ENCODE data around the gene SLC16A4. TPM values are rescaled to one million over a fixed set of nuclear protein-coding genes. Genes with fewer than 3 reads are reported as not detected.
A peak's percentile ranks its signal among the peaks of the same experiment; 100 is the strongest.

The SLC16A4 gene
- polyA plus RNA-seq, 1 donor, result 47.1 TPM

- Histone ChIP-seq H3K4me1 (ENCODE audit: control insufficient read depth, insufficient read depth, low read length) (peaks cover 32% of the 10 kb centered on the region), H3K4me3 (ENCODE audit: low read length) (no peak overlapping the region), H3K27me3 (ENCODE audit: control insufficient read depth, insufficient read depth, low read length) (no peaks in the 10 kb centered on the region), H3K27ac (ENCODE audit: low read length) (peak overlapping the region; percentile 88), H3K9me3 (ENCODE audit: control insufficient read depth, low read depth, low read length) (peaks cover 2% of the 10 kb centered on the region), H3K36me3 (ENCODE audit: control insufficient read depth, insufficient read depth, low read length) (no peaks in the 10 kb centered on the region)
- peak; percentile 83 to 94 for DNase-seq
- WGBS (ENCODE audit: insufficient coverage, low lambda C conversion rate), result no CpG with 5 or more reads among the region's 3 CpGs
Measured at GRCh38 chr1:110393691-110394492, 3.1 kb upstream of the SLC16A4 start.

GRCh38 chr1:110393286-110393685, 2.5 kb upstream of the SLC16A4 start:
- no peaks in the 10 kb centered on the region for H3K36me3 ChIP-seq (ENCODE audit: control insufficient read depth, insufficient read depth, low read length)
- H3K27me3 ChIP-seq (ENCODE audit: control insufficient read depth, insufficient read depth, low read length), result no peaks in the 10 kb centered on the region
- H3K4me3 ChIP-seq (ENCODE audit: low read length), result no peak overlapping the region
- WGBS (ENCODE audit: insufficient coverage, low lambda C conversion rate), result 57% methylated on average over 1 of the region's 2 CpGs
- no peak for DNase-seq
- peak overlapping the region; percentile 88 for H3K27ac ChIP-seq (ENCODE audit: low read length)
- peaks cover 2% of the 10 kb centered on the region for H3K9me3 ChIP-seq (ENCODE audit: control insufficient read depth, low read depth, low read length)
- peaks cover 32% of the 10 kb centered on the region for H3K4me1 ChIP-seq (ENCODE audit: control insufficient read depth, insufficient read depth, low read length)

- WGBS (ENCODE audit: insufficient coverage, low lambda C conversion rate), result 81% methylated on average over 3 of the region's 6 CpGs
- peak overlapping the region; percentile 86 for H3K27ac ChIP-seq (ENCODE audit: low read length)
- peak; percentile 61 to 82 for DNase-seq
- no peaks in the 10 kb centered on the region for H3K27me3 ChIP-seq (ENCODE audit: control insufficient read depth, insufficient read depth, low read length)
- peaks cover 35% of the 10 kb centered on the region for H3K4me1 ChIP-seq (ENCODE audit: control insufficient read depth, insufficient read depth, low read length)
- H3K36me3 ChIP-seq (ENCODE audit: control insufficient read depth, insufficient read depth, low read length), result no peaks in the 10 kb centered on the region
- peak overlapping the region; percentile 43 for H3K4me3 ChIP-seq (ENCODE audit: low read length)
- no peaks in the 10 kb centered on the region for H3K9me3 ChIP-seq (ENCODE audit: control insufficient read depth, low read depth, low read length)
Measured at GRCh38 chr1:110390096-110390495, 730 bp downstream of the SLC16A4 start.

GRCh38 chr1:110387048-110387754, 3.6 kb downstream of the SLC16A4 start:
- Histone ChIP-seq H3K9me3 (ENCODE audit: control insufficient read depth, low read depth, low read length) (no peaks in the 10 kb centered on the region), H3K4me3 (ENCODE audit: low read length) (no peak overlapping the region), H3K36me3 (ENCODE audit: control insufficient read depth, insufficient read depth, low read length) (no peaks in the 10 kb centered on the region), H3K27ac (ENCODE audit: low read length) (no peak overlapping the region), H3K27me3 (ENCODE audit: control insufficient read depth, insufficient read depth, low read length) (no peaks in the 10 kb centered on the region), H3K4me1 (ENCODE audit: control insufficient read depth, insufficient read depth, low read length) (peaks cover 17% of the 10 kb centered on the region)
- WGBS (ENCODE audit: insufficient coverage, low lambda C conversion rate), result no CpG with 5 or more reads among the region's 1 CpG
- no peak for DNase-seq

- peaks cover 9% of the 10 kb centered on the region for H3K4me1 ChIP-seq (ENCODE audit: control insufficient read depth, insufficient read depth, low read length)
- H3K27ac ChIP-seq (ENCODE audit: low read length), result peak overlapping the region; percentile 59
- H3K9me3 ChIP-seq (ENCODE audit: control insufficient read depth, low read depth, low read length), result no peaks in the 10 kb centered on the region
- H3K4me3 ChIP-seq (ENCODE audit: low read length), result no peak overlapping the region
- peaks cover 6% of the 10 kb centered on the region for H3K36me3 ChIP-seq (ENCODE audit: control insufficient read depth, insufficient read depth, low read length)
- no peaks in the 10 kb centered on the region for H3K27me3 ChIP-seq (ENCODE audit: control insufficient read depth, insufficient read depth, low read length)
- DNase-seq, result no peak
- no CpG with 5 or more reads among the region's 1 CpG for WGBS (ENCODE audit: insufficient coverage, low lambda C conversion rate)
Measured at GRCh38 chr1:110385369-110385768, 5.5 kb downstream of the SLC16A4 start.

- H3K27ac ChIP-seq (ENCODE audit: low read length), result peak overlapping the region; percentile 59
- H3K4me1 ChIP-seq (ENCODE audit: control insufficient read depth, insufficient read depth, low read length), result peaks cover 9% of the 10 kb centered on the region
- no peaks in the 10 kb centered on the region for H3K27me3 ChIP-seq (ENCODE audit: control insufficient read depth, insufficient read depth, low read length)
- peak; percentile 40 to 86 for DNase-seq
- H3K36me3 ChIP-seq (ENCODE audit: control insufficient read depth, insufficient read depth, low read length), result peaks cover 9% of the 10 kb centered on the region
- no peak overlapping the region for H3K4me3 ChIP-seq (ENCODE audit: low read length)
- no peaks in the 10 kb centered on the region for H3K9me3 ChIP-seq (ENCODE audit: control insufficient read depth, low read depth, low read length)
- WGBS (ENCODE audit: insufficient coverage, low lambda C conversion rate), result no CpG with 5 or more reads among the region's 19 CpGs
Measured at GRCh38 chr1:110384581-110385321, 6.1 kb downstream of the SLC16A4 start.

- Histone ChIP-seq H3K36me3 (ENCODE audit: control insufficient read depth, insufficient read depth, low read length) (peaks cover 17% of the 10 kb centered on the region), H3K9me3 (ENCODE audit: control insufficient read depth, low read depth, low read length) (no peaks in the 10 kb centered on the region), H3K27me3 (ENCODE audit: control insufficient read depth, insufficient read depth, low read length) (no peaks in the 10 kb centered on the region), H3K27ac (ENCODE audit: low read length) (no peak overlapping the region), H3K4me1 (ENCODE audit: control insufficient read depth, insufficient read depth, low read length) (peaks cover 9% of the 10 kb centered on the region), H3K4me3 (ENCODE audit: low read length) (no peak overlapping the region)
- WGBS (ENCODE audit: insufficient coverage, low lambda C conversion rate), result no CpG with 5 or more reads among the region's 5 CpGs
- no peak for DNase-seq
Measured at GRCh38 chr1:110383251-110383990, 7.4 kb downstream of the SLC16A4 start.

- Histone ChIP-seq H3K27ac (ENCODE audit: low read length) (no peak overlapping the region), H3K9me3 (ENCODE audit: control insufficient read depth, low read depth, low read length) (no peaks in the 10 kb centered on the region), H3K36me3 (ENCODE audit: control insufficient read depth, insufficient read depth, low read length) (peaks cover 35% of the 10 kb centered on the region), H3K27me3 (ENCODE audit: control insufficient read depth, insufficient read depth, low read length) (no peaks in the 10 kb centered on the region), H3K4me3 (ENCODE audit: low read length) (no peak overlapping the region), H3K4me1 (ENCODE audit: control insufficient read depth, insufficient read depth, low read length) (peaks cover 9% of the 10 kb centered on the region)
- 93% methylated on average over 3 of the region's 10 CpGs for WGBS (ENCODE audit: insufficient coverage, low lambda C conversion rate)
- no peak for DNase-seq
Measured at GRCh38 chr1:110380672-110381283, 10.0 kb downstream of the SLC16A4 start.

GRCh38 chr1:110375490-110375889, 15.3 kb downstream of the SLC16A4 start:
- no peaks in the 10 kb centered on the region for H3K9me3 ChIP-seq (ENCODE audit: control insufficient read depth, low read depth, low read length)
- H3K27me3 ChIP-seq (ENCODE audit: control insufficient read depth, insufficient read depth, low read length), result no peaks in the 10 kb centered on the region
- H3K27ac ChIP-seq (ENCODE audit: low read length), result no peak overlapping the region
- H3K36me3 ChIP-seq (ENCODE audit: control insufficient read depth, insufficient read depth, low read length), result peaks cover 60% of the 10 kb centered on the region
- no peaks in the 10 kb centered on the region for H3K4me1 ChIP-seq (ENCODE audit: control insufficient read depth, insufficient read depth, low read length)
- H3K4me3 ChIP-seq (ENCODE audit: low read length), result no peak overlapping the region
- WGBS (ENCODE audit: insufficient coverage, low lambda C conversion rate), result no CpG with 5 or more reads among the region's 1 CpG
- no peak for DNase-seq
